CD4-positive, alpha-beta T cell (primary cell): ENCODE data around the gene BABAM2. TPM values are rescaled to one million over a fixed set of nuclear protein-coding genes. Genes with fewer than 3 reads are reported as not detected.

Source experiments
- ATAC-seq: fragments of 200-7000 bp; cut with Tn5 transposase; one replicate; pipeline ENCODE4 v1.10.0; 2022; ENCODE audit warnings: mild to moderate bottlenecking; ENCODE audit not compliant: poor library complexity
- CTCF ChIA-PET: fragments of 350-600 bp; sonication (Branson Sonifier 250); formaldehyde crosslinking; loops from one replicate; lab custom pipeline; 2021; ENCODE audit warnings: antibody characterized with exemption, inconsistent platforms; lab: Charles Lee
- POLR2A ChIA-PET: fragments of 350-600 bp; sonication (Branson Sonifier 250); formaldehyde crosslinking; loops from one replicate; lab custom pipeline; 2021; ENCODE audit warnings: antibody characterized with exemption, inconsistent platforms; lab: Charles Lee
- DNase-seq, 14 experiments: peaks; one replicate each; pipeline ENCODE4 v3.0.0-alpha.2; 2013 to 2020; ENCODE audit warnings: mixed read lengths in 2 of 14
- H3K27ac ChIP-seq, 2 donors: one replicate each; pipeline versions ENCODE4 v1.5.1 to v1.7.0; 2013; ENCODE audit warnings: low read length in 2 of 2, low read depth in 1 of 2, mild to moderate bottlenecking in 1 of 2
- H3K27me3 ChIP-seq, 2 experiments: 1 replicate in 1 of 2; 2 replicates in 1 of 2; pipeline versions ENCODE4 v1.6.1 to v1.7.0; 2013; ENCODE audit warnings: low read length in 2 of 2, control low read depth in 1 of 2, mild to moderate bottlenecking in 1 of 2, moderate library complexity in 1 of 2; ENCODE audit not compliant: insufficient read depth in 2 of 2, control insufficient read depth in 1 of 2
- H3K36me3 ChIP-seq: one replicate; pipeline ENCODE4 v1.6.1; 2013; ENCODE audit warnings: low read length, control low read depth; ENCODE audit not compliant: insufficient read depth
- H3K4me1 ChIP-seq: one replicate; pipeline ENCODE4 v1.6.1; 2013; ENCODE audit warnings: low read length, control low read depth; ENCODE audit not compliant: insufficient read depth
- H3K4me3 ChIP-seq: one replicate; pipeline ENCODE4 v1.5.1; 2013; ENCODE audit warnings: mild to moderate bottlenecking, low read length, moderate library complexity
- H3K9me3 ChIP-seq, 2 experiments: 1 replicate in 1 of 2; 2 replicates in 1 of 2; pipeline versions ENCODE4 v1.6.1 to v1.7.0; 2013; ENCODE audit warnings: low read length in 2 of 2, mild to moderate bottlenecking in 2 of 2, control low read depth in 1 of 2, moderate library complexity in 1 of 2; ENCODE audit not compliant: control insufficient read depth in 1 of 2, insufficient read depth in 1 of 2
- H3K27ac Mint-ChIP-seq: one replicate; pipeline ENCODE4 v1.8.0; 2020; ENCODE audit warnings: mixed read lengths
- H3K27me3 Mint-ChIP-seq: one replicate; pipeline ENCODE4 v1.8.0; 2021; ENCODE audit warnings: mixed read lengths
- H3K36me3 Mint-ChIP-seq: one replicate; pipeline ENCODE4 v1.8.0; 2021; ENCODE audit warnings: low read depth, mixed read lengths
- H3K4me1 Mint-ChIP-seq: one replicate; pipeline ENCODE4 v1.8.0; 2021; ENCODE audit warnings: low read depth, mixed read lengths
- H3K4me3 Mint-ChIP-seq: one replicate; pipeline ENCODE4 v1.8.0; 2020; ENCODE audit warnings: mild to moderate bottlenecking, mixed read lengths
- H3K9me3 Mint-ChIP-seq: one replicate; pipeline ENCODE4 v1.8.0; 2020; ENCODE audit warnings: mixed read lengths
- intact Hi-C, 2 experiments: fragments of 100-400 bp; cut with DNase I in 1 of 2; cut with micrococcal nuclease in 1 of 2; formaldehyde crosslinking; loops; one replicate each; pipeline versions ENCODE4 v1.15.1 to v1.9.0; 2023 to 2025; cut with DNase I, micrococcal nuclease
- total RNA-seq, 174 experiments: library from RNA in 2 of 174; stranded (reverse) in 2 of 174; gene quantifications; one replicate each; pipeline ENCODE4 v1.2.3 and lab custom pipeline; 2021 to 2026
- TF ChIP-seq, protein P1 (sequence below): fragments of 200-600 bp; IDR thresholded peaks from one replicate; pipeline ENCODE4 v1.8.0; 2022; ENCODE audit warnings: antibody characterized with exemption, mild to moderate bottlenecking

Gene BABAM2
- total RNA-seq, 2 experiments from 2014 or later, result 29.2 to 32.8 TPM

DNA sequence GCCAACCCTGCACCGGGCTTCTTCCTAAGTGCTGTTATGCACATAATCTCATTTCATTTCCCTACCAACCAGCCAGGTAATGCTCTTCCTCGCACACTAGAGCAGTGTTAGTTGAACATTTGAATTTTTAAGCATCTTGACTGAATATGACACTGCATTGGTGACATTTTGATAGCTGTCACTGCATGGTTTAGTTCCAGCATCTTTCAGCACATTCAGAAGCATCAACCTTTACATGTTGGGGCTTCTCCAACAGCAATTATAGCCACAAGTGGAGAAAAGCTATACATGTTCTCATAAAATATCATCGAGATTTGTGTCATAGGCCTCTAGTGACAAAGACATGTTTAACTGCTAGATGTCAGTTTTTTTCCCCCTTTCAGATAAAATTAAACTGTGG, 272.0 kb downstream of the BABAM2 start:
- ChIA-PET POLR2A (no interaction called here), CTCF (no interaction called here)
- H3K27me3 Mint-ChIP-seq, result no peaks in the 10 kb centered on the region
- no peak for ATAC-seq
- H3K4me3 ChIP-seq, result no peak overlapping the region
- H3K36me3 Mint-ChIP-seq, result peaks cover 3% of the 10 kb centered on the region
- H3K4me1 Mint-ChIP-seq, result no peaks in the 10 kb centered on the region
- H3K4me1 ChIP-seq, result no peaks in the 10 kb centered on the region
- no peaks in the 10 kb centered on the region for H3K27me3 ChIP-seq
- no peak for DNase-seq
- no peak overlapping the region for H3K4me3 Mint-ChIP-seq
- no peaks in the 10 kb centered on the region for H3K36me3 ChIP-seq
- H3K9me3 ChIP-seq, result no peaks in the 10 kb centered on the region
- H3K27ac Mint-ChIP-seq, result no peak overlapping the region
- intact Hi-C loops, result no loop called here
- H3K27ac ChIP-seq, result no peak overlapping the region
- TF ChIP-seq, protein P1, sequence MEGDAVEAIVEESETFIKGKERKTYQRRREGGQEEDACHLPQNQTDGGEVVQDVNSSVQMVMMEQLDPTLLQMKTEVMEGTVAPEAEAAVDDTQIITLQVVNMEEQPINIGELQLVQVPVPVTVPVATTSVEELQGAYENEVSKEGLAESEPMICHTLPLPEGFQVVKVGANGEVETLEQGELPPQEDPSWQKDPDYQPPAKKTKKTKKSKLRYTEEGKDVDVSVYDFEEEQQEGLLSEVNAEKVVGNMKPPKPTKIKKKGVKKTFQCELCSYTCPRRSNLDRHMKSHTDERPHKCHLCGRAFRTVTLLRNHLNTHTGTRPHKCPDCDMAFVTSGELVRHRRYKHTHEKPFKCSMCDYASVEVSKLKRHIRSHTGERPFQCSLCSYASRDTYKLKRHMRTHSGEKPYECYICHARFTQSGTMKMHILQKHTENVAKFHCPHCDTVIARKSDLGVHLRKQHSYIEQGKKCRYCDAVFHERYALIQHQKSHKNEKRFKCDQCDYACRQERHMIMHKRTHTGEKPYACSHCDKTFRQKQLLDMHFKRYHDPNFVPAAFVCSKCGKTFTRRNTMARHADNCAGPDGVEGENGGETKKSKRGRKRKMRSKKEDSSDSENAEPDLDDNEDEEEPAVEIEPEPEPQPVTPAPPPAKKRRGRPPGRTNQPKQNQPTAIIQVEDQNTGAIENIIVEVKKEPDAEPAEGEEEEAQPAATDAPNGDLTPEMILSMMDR, result no peak
- H3K9me3 Mint-ChIP-seq, result no peaks in the 10 kb centered on the region

DNA sequence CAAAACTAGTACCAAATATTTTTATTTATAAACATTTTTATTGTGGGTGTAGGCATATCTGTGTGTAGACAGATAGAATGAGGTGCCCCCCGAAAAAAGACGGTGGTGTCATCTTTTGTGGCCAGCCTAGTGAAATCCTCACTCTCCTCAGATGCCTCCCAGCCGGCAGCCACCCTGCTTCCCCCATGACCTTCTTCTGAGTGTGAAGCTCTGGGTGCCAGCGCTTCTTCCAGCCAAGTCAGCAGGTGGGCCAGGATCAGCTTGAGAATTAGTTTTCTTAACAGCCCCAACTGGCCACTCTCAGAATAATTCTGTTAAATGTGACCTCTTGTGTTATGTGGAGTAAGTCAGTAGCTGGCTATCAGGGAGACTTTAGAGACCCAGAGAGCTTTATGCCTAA, 272.5 kb downstream of the BABAM2 start:
- Histone ChIP-seq H3K27ac (no peak overlapping the region), H3K4me1 (no peaks in the 10 kb centered on the region), H3K27me3 (no peaks in the 10 kb centered on the region), H3K9me3 (no peaks in the 10 kb centered on the region), H3K4me3 (no peak overlapping the region), H3K36me3 (no peaks in the 10 kb centered on the region)
- ChIA-PET CTCF (no interaction called here), POLR2A (no interaction called here)
- H3K4me1 Mint-ChIP-seq, result no peaks in the 10 kb centered on the region
- no peaks in the 10 kb centered on the region for H3K9me3 Mint-ChIP-seq
- no peak overlapping the region for H3K27ac Mint-ChIP-seq
- intact Hi-C loops, result no loop called here
- no peak overlapping the region for H3K4me3 Mint-ChIP-seq
- DNase-seq (no peak), ATAC-seq (no peak)
- TF ChIP-seq, protein P1, result no peak
- no peaks in the 10 kb centered on the region for H3K27me3 Mint-ChIP-seq
- H3K36me3 Mint-ChIP-seq, result peaks cover 3% of the 10 kb centered on the region

DNA sequence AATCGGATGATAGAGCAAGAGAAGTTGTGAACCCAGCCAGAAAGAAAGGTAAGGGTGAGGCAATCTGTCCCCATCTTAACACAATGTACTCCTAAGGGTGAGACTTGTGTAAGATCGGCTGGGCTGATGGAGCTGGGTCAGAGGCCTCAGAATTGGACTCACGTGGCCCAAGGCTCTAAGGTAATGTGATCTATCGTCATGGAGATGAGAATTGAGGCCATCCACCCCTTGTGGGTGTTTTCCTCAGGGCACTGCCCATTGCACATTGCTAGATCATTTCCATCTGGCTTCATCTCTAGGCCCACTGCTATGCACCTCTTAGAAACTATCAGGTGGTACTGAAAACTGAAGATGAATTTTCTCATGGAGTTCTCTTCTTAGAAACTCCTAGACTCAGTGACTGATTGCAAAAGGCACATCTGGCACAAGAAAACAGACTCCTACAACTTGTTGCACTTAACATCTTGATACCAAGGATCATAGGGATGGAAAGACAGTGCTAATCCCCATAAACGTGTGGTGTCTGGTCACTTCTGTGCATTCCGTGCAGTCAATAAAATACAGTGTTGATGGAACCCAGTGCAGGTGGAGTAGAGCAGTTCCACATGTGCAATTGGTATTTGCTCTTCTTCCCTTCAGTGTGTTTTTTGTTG, 273.2 kb downstream of the BABAM2 start:
- intact Hi-C loops, result no loop called here
- H3K27ac ChIP-seq, result no peak overlapping the region
- Mint-ChIP-seq H3K4me3 (no peak overlapping the region), H3K27ac (no peak overlapping the region), H3K4me1 (no peaks in the 10 kb centered on the region), H3K36me3 (peaks cover 10% of the 10 kb centered on the region), H3K9me3 (no peaks in the 10 kb centered on the region), H3K27me3 (no peaks in the 10 kb centered on the region)
- ChIA-PET CTCF (no interaction called here), POLR2A (no interaction called here)
- H3K4me1 ChIP-seq, result no peaks in the 10 kb centered on the region
- H3K27me3 ChIP-seq, result no peaks in the 10 kb centered on the region
- H3K9me3 ChIP-seq, result no peaks in the 10 kb centered on the region
- H3K4me3 ChIP-seq, result no peak overlapping the region
- DNase-seq (no peak), ATAC-seq (no peak)
- H3K36me3 ChIP-seq, result no peaks in the 10 kb centered on the region
- TF ChIP-seq, protein P1, result no peak
